IMR-90 (cell line): ENCODE measurements around the gene KIF21A. TPM values are rescaled to one million over a fixed set of nuclear protein-coding genes. Genes with fewer than 3 reads are reported as not detected.

ENCODE experiments used
- ATAC-seq: fragments of 200-7000 bp; cut with Tn5 transposase; 2 replicates; pipeline ENCODE4 v1.9.1; 2020; ENCODE audit warnings: low read depth, mild to moderate bottlenecking, moderate library complexity
- BruUV-seq: library from RNA; stranded (reverse); fragments of 400-500 nt; replicated peaks from 2 replicates; lab custom pipeline; 2021; lab: Mats Ljungman, UMichigan
- CTCF ChIA-PET: fragments of 300-600 bp; formaldehyde crosslinking; extraction: SDS; loops from one replicate; lab custom pipeline; 2021; ENCODE audit warnings: antibody characterized with exemption; lab: Yijun Ruan, JAX
- POLR2A ChIA-PET: fragments of 300-600 bp; sonication (Branson Sonifier 250); formaldehyde crosslinking; loops from one replicate; lab custom pipeline; 2022; ENCODE audit warnings: antibody characterized with exemption; ENCODE audit not compliant: unreplicated experiment; lab: Charles Lee
- DNase-seq: peaks from one replicate; pipeline ENCODE4 v3.0.0; 2013
- H2AFZ ChIP-seq: replicated peaks from 2 replicates; pipeline ENCODE3; 2013; ENCODE audit warnings: low read length, mild to moderate bottlenecking; ENCODE audit not compliant: poor library complexity
- H2AK5ac ChIP-seq: 2 replicates; pipeline ENCODE4 v1.6.1; 2013; ENCODE audit warnings: low read depth, low read length, inconsistent platforms
- H2AK9ac ChIP-seq: replicated peaks from 2 replicates; pipeline ENCODE3; 2013; ENCODE audit warnings: mild to moderate bottlenecking, low read depth, low read length, moderate library complexity; ENCODE audit not compliant: poor library complexity
- H2BK120ac ChIP-seq: 2 replicates; pipeline ENCODE4 v1.6.1; 2013; ENCODE audit warnings: low read depth, low read length, inconsistent platforms
- H2BK15ac ChIP-seq: 3 replicates; pipeline ENCODE4 v1.6.1; 2013; ENCODE audit warnings: low read depth, low read length, inconsistent platforms
- H2BK20ac ChIP-seq: 2 replicates; pipeline ENCODE4 v1.6.1; 2013; ENCODE audit warnings: low read depth, mild to moderate bottlenecking, inconsistent platforms, low read length, moderate library complexity
- H2BK5ac ChIP-seq: 2 replicates; pipeline ENCODE4 v1.6.1; 2013; ENCODE audit warnings: mild to moderate bottlenecking, low read depth, low read length, inconsistent platforms; ENCODE audit not compliant: poor library complexity, severe bottlenecking
- H3K14ac ChIP-seq: replicated peaks from 2 replicates; pipeline ENCODE4 v1.6.1; 2013; ENCODE audit warnings: low read depth, low read length, inconsistent platforms
- H3K18ac ChIP-seq: 2 replicates; pipeline ENCODE4 v1.6.1; 2013; ENCODE audit warnings: low read depth, low read length, control low read depth
- H3K23ac ChIP-seq: 2 replicates; pipeline ENCODE4 v1.6.1; 2013; ENCODE audit warnings: low read depth, low read length, inconsistent platforms
- H3K27ac ChIP-seq: 2 replicates; pipeline ENCODE4 v1.5.1; 2013; ENCODE audit warnings: mild to moderate bottlenecking, control low read depth, low read length; ENCODE audit not compliant: insufficient read depth
- H3K27me3 ChIP-seq: 2 replicates; pipeline ENCODE4 v1.6.1; 2013; ENCODE audit warnings: low read length; ENCODE audit not compliant: control insufficient read depth, insufficient read depth
- H3K36me3 ChIP-seq: 2 replicates; pipeline ENCODE4 v1.6.1; 2013; ENCODE audit warnings: low read length, mixed read lengths; ENCODE audit not compliant: control insufficient read depth, insufficient read depth
- H3K4ac ChIP-seq: 2 replicates; pipeline ENCODE4 v1.6.1; 2013; ENCODE audit warnings: low read depth, low read length, inconsistent platforms
- H3K4me1 ChIP-seq: 2 replicates; pipeline ENCODE4 v1.6.1; 2013; ENCODE audit warnings: low read length, mixed read lengths; ENCODE audit not compliant: control insufficient read depth, insufficient read depth
- H3K4me2 ChIP-seq: 2 replicates; pipeline ENCODE4 v1.6.1; 2013; ENCODE audit warnings: low read depth, mild to moderate bottlenecking, control low read depth, low read length, moderate library complexity
- H3K4me3 ChIP-seq: 2 replicates; pipeline ENCODE4 v1.5.1; 2013; ENCODE audit warnings: low read depth, mild to moderate bottlenecking, control low read depth, low read length, moderate library complexity; ENCODE audit not compliant: insufficient read depth
- H3K56ac ChIP-seq: 2 replicates; pipeline ENCODE4 v1.6.1; 2013; ENCODE audit warnings: low read length, inconsistent platforms; ENCODE audit not compliant: insufficient read depth; ENCODE audit errors: extremely low read depth
- H3K79me1 ChIP-seq, 2 experiments: 2 replicates each; pipeline ENCODE4 v1.6.1; 2013; ENCODE audit warnings: low read length in 2 of 2, inconsistent platforms in 1 of 2, low read depth in 1 of 2
- H3K9ac ChIP-seq: 2 replicates; pipeline ENCODE4 v1.6.1; 2013; ENCODE audit warnings: low read depth, low read length, control low read depth
- H3K9me1 ChIP-seq: 2 replicates; pipeline ENCODE4 v1.6.1; 2013; ENCODE audit warnings: low read length, inconsistent platforms; ENCODE audit not compliant: insufficient read depth
- H3K9me3 ChIP-seq: 2 replicates; pipeline ENCODE4 v1.6.1; 2013; ENCODE audit warnings: low read length; ENCODE audit not compliant: control insufficient read depth, insufficient read depth
- H4K20me1 ChIP-seq: 2 replicates; pipeline ENCODE4 v1.6.1; 2013; ENCODE audit warnings: low read length, inconsistent platforms; ENCODE audit not compliant: insufficient read depth
- H4K5ac ChIP-seq: 2 replicates; pipeline ENCODE4 v1.6.1; 2013; ENCODE audit warnings: mild to moderate bottlenecking, low read depth, low read length, control low read depth
- H4K8ac ChIP-seq, 2 experiments: 2 replicates each; pipeline ENCODE4 v1.6.1; 2013; ENCODE audit warnings: low read depth in 2 of 2, low read length in 2 of 2, control low read depth in 1 of 2, inconsistent platforms in 1 of 2
- H4K91ac ChIP-seq: 2 replicates; pipeline ENCODE4 v1.6.1; 2013; ENCODE audit warnings: low read depth, low read length, inconsistent platforms; ENCODE audit not compliant: insufficient read depth
- BHLHE40 ChIP-seq: fragments of 150-350 bp; IDR thresholded peaks from 2 replicates; pipeline ENCODE4 v1.6.1; 2016; ENCODE audit warnings: mild to moderate bottlenecking, low read depth, low read length
- CEBPB ChIP-seq: IDR thresholded peaks from 2 replicates; pipeline ENCODE4 v1.6.1; 2012; ENCODE audit warnings: low read depth, low read length, improper control_type of control experiment
- CHD1 ChIP-seq: IDR thresholded peaks from 2 replicates; pipeline ENCODE4 v1.6.1; 2012; ENCODE audit warnings: low read depth, low read length, improper control_type of control experiment
- CTCF ChIP-seq: conservative IDR thresholded peaks from 2 replicates; pipeline ENCODE4 v1.5.1; 2012; ENCODE audit warnings: mild to moderate bottlenecking, low read depth, low read length, improper control_type of control experiment
- ELK1 ChIP-seq: fragments of 150-350 bp; IDR thresholded peaks from 2 replicates; pipeline ENCODE4 v1.6.1; 2016; ENCODE audit warnings: low read depth, mild to moderate bottlenecking, low read length, moderate library complexity, borderline replicate concordance
- MAFK ChIP-seq: IDR thresholded peaks from 2 replicates; pipeline ENCODE4 v1.6.1; 2012; ENCODE audit warnings: low read depth, low read length, improper control_type of control experiment
- MAZ ChIP-seq: IDR thresholded peaks from 2 replicates; pipeline ENCODE4 v1.6.1; 2012; ENCODE audit warnings: low read depth, mild to moderate bottlenecking, low read length, improper control_type of control experiment, moderate library complexity, borderline replicate concordance
- MXI1 ChIP-seq: IDR thresholded peaks from 2 replicates; pipeline ENCODE4 v1.6.1; 2012; ENCODE audit warnings: low read depth, mild to moderate bottlenecking, low read length, moderate library complexity, borderline replicate concordance
- NFE2L2 ChIP-seq: fragments of 150-350 bp; IDR thresholded peaks from 2 replicates; pipeline ENCODE4 v1.6.1; 2016; ENCODE audit warnings: low read depth, mild to moderate bottlenecking, low read length
- POLR2A ChIP-seq: IDR thresholded peaks from 2 replicates; pipeline ENCODE4 v1.6.1; 2012; ENCODE audit warnings: mild to moderate bottlenecking, low read depth, low read length
- RCOR1 ChIP-seq: IDR thresholded peaks from 2 replicates; pipeline ENCODE4 v1.6.1; 2012; ENCODE audit warnings: mild to moderate bottlenecking, low read length, improper control_type of control experiment; ENCODE audit not compliant: insufficient replicate concordance
- SMC3 ChIP-seq: fragments of 150-350 bp; IDR thresholded peaks from 2 replicates; pipeline ENCODE4 v1.6.1; 2016; ENCODE audit warnings: low read depth, mild to moderate bottlenecking, antibody characterized with exemption, low read length, moderate library complexity
- WGBS, 2 experiments: methylation state at CpG; one replicate each; pipeline versions ENCODE4 v1.1.5 to v1.1.7; 2013; ENCODE audit warnings: missing lambda C conversion rate in 2 of 2; ENCODE audit not compliant: insufficient read length in 1 of 2; ENCODE audit errors: extremely low coverage in 2 of 2; 5-methylcytosine and 5-hydroxymethylcytosine counted together
- dilution Hi-C: fragments of 300-500 bp; cut with HindIII; formaldehyde crosslinking; loops from one replicate; pipeline ENCODE4 v1.14.3; 2018; ENCODE audit warnings: low sequenced_read_pairs; ENCODE audit not compliant: unreplicated experiment
- in situ Hi-C: fragments of 300-500 bp; cut with MboI; formaldehyde crosslinking; loops from 3 replicates; pipeline ENCODE4 v1.14.3; 2019; ENCODE audit warnings: low sequenced_read_pairs, inconsistent platforms, mixed read lengths
- intact Hi-C: fragments of 100-400 bp; cut with micrococcal nuclease; formaldehyde crosslinking; loops from 2 replicates; pipeline ENCODE4 v1.10.0; 2022
- polyA plus RNA-seq, 3 experiments: library from polyadenylated mRNA; depleted of rRNA; stranded (reverse); fragments of >200 nt; gene quantifications; 2 replicates each; pipeline ENCODE4 v1.2.3, GENCODE V29; 2012; ENCODE audit warnings: low replicate concordance in 1 of 3
- total RNA-seq: library from RNA; depleted of rRNA; stranded (reverse); fragments of >200 nt; gene quantifications from 2 replicates; pipeline ENCODE4 v1.2.3, GENCODE V29; 2012

The KIF21A gene
- total and polyA plus RNA-seq, 2 of the 4 experiments (the other 2 are of a cell fraction) = 0.38 to 1.1 TPM

GRCh38 chr12:39442831-39443080, 164 bp downstream of the KIF21A start:
- H4K91ac ChIP-seq = no peak overlapping the region
- no peak overlapping the region for H3K56ac ChIP-seq
- H3K9me1 ChIP-seq = no peaks in the 10 kb centered on the region
- H3K36me3 ChIP-seq = no peaks in the 10 kb centered on the region
- no peak overlapping the region for H3K18ac ChIP-seq
- H3K23ac ChIP-seq = no peak overlapping the region
- H3K9me3 ChIP-seq = no peaks in the 10 kb centered on the region
- no peak for ATAC-seq
- no peak overlapping the region for H2BK15ac ChIP-seq
- no peak overlapping the region for H2BK120ac ChIP-seq
- 2% methylated on average over 13 of the region's 34 CpGs; no CpG with 5 or more reads in 1 of the 2 experiments for WGBS, 2 experiments
- no peak overlapping the region for H3K9ac ChIP-seq
- intact Hi-C loops (loop anchor here (10.0 kb wide), 1 partner anchor 128 kb away; no protein-coding TSS in a partner anchor), dilution Hi-C loops (no loop called here), in situ Hi-C loops (no loop called here)
- no peak for DNase-seq
- no peak overlapping the region for H4K8ac ChIP-seq
- ChIA-PET CTCF (no interaction called here), POLR2A (no interaction called here)
- no peaks in the 10 kb centered on the region for H3K4me1 ChIP-seq
- no peak overlapping the region for H2AK5ac ChIP-seq
- peak overlapping the region; percentile 7 for H3K4me2 ChIP-seq
- no TSS peak for BruUV-seq
- no peak overlapping the region for H3K14ac ChIP-seq
- H3K27ac ChIP-seq = no peak overlapping the region
- no peak overlapping the region for H2BK20ac ChIP-seq
- H4K20me1 ChIP-seq = no peaks in the 10 kb centered on the region
- peak overlapping the region; percentile 92 for H2AFZ ChIP-seq
- peak overlapping the region; percentile 26 for H2AK9ac ChIP-seq
- H3K27me3 ChIP-seq = peaks cover 5% of the 10 kb centered on the region
- H2BK5ac ChIP-seq = no peak overlapping the region
- H4K5ac ChIP-seq = no peak overlapping the region
- TF ChIP-seq BHLHE40 (no peak), CTCF (no peak), CHD1 (no peak), ELK1 (no peak), NFE2L2 (no peak), CEBPB (no peak), RCOR1 (no peak), POLR2A (no peak), MAZ (no peak), SMC3 (no peak), MAFK (no peak), MXI1 (no peak)
- peak overlapping the region; percentile 37 for H3K4me3 ChIP-seq
- H3K4ac ChIP-seq = no peak overlapping the region
- H3K79me1 ChIP-seq = no peaks in the 10 kb centered on the region
